Hepatocyte (in vitro differentiated cells): ENCODE measurements around the gene SLC4A11.

Experiments
- CTCF ChIP-seq: fragments of 200-600 bp; sonication (generic); IDR thresholded peaks from 2 replicates; pipeline ENCODE4 v1.5.1; 2016; ENCODE audit warnings: antibody characterized with exemption, mild to moderate bottlenecking; ENCODE audit not compliant: poor library complexity
- EZH2 ChIP-seq: fragments of 200-600 bp; sonication (generic); IDR thresholded peaks from 2 replicates; pipeline ENCODE4 v1.6.1; 2016; ENCODE audit warnings: antibody characterized with exemption, mild to moderate bottlenecking, borderline replicate concordance
- EZH2phosphoT487 ChIP-seq: fragments of 200-600 bp; sonication (generic); IDR thresholded peaks from one replicate; pipeline ENCODE4 v1.6.1; 2018; ENCODE audit warnings: antibody characterized with exemption, mild to moderate bottlenecking, low read depth, moderate library complexity; ENCODE audit not compliant: unreplicated experiment, severe bottlenecking

GRCh38 chr20:3218307-3218988 is 20.5 kb downstream of the SLC4A11 start:
- TF ChIP-seq CTCF, result peak; percentile 75
- no peak for TF ChIP-seq EZH2phosphoT487
- no peak for TF ChIP-seq EZH2
